HepG2 (cell line): Measurements from ENCODE around the gene LUC7L. TPM values are rescaled to one million over a fixed set of nuclear protein-coding genes. Genes with fewer than 3 reads are reported as not detected.

Experiments
- ATAC-seq: fragments of 200-7000 bp; cut with Tn5 transposase; 3 replicates; pipeline ENCODE4 v1.9.1; 2020; ENCODE audit warnings: mild to moderate bottlenecking, moderate library complexity
- BruUV-seq: library from RNA; stranded (reverse); fragments of 400-500 nt; replicated peaks from 2 replicates; lab custom pipeline; 2021; lab: Mats Ljungman, UMichigan
- CTCF ChIA-PET: fragments of 300-600 bp; formaldehyde crosslinking; extraction: SDS; loops from one replicate; lab custom pipeline; 2021; ENCODE audit warnings: low total read pairs, inconsistent platforms, low intra/inter-chr PET ratio; lab: Yijun Ruan, JAX
- POLR2A ChIA-PET: fragments of 350-600 bp; sonication (Branson Sonifier 250); formaldehyde crosslinking; loops from one replicate; lab custom pipeline; 2020; ENCODE audit warnings: antibody characterized with exemption, inconsistent platforms; lab: Yijun Ruan, JAX
- DNase-seq: peaks from one replicate; pipeline ENCODE4 v3.0.0-alpha.2; 2015; ENCODE audit warnings: low spot score
- FAIRE-seq: peaks from 3 replicates; lab custom pipeline; 2011; peaks lifted over from hg19 to GRCh38; lab: Jason Lieb, UNC
- H2AFZ ChIP-seq: one replicate; pipeline ENCODE4 v1.6.1; 2011; ENCODE audit warnings: low read length, inconsistent platforms
- H3K27ac ChIP-seq: fragments of 300-600 bp; 3 replicates; pipeline ENCODE4 v1.8.0; 2011; ENCODE audit warnings: mixed run types, mild to moderate bottlenecking, mixed read lengths, low read length, inconsistent platforms; ENCODE audit not compliant: insufficient read depth; ENCODE audit errors: extremely low read length
- H3K27me3 ChIP-seq, 2 experiments: fragments of 200-600 bp in 1 of 2; 2 replicates in 1 of 2; 3 replicates in 1 of 2; pipeline versions ENCODE4 v1.6.0 to v1.8.0; 2011; ENCODE audit warnings: low read length in 2 of 2, mild to moderate bottlenecking in 2 of 2, moderate library complexity in 2 of 2, inconsistent platforms in 1 of 2; ENCODE audit not compliant: insufficient read depth in 2 of 2, control insufficient read depth in 1 of 2
- H3K36me3 ChIP-seq, 2 experiments: fragments of 200-600 bp in 1 of 2; replicated peaks in 1 of 2; 2 replicates in 1 of 2; 3 replicates in 1 of 2; pipeline versions ENCODE4 v1.5.1 to v1.8.0; 2011; ENCODE audit warnings: low read length in 2 of 2, inconsistent platforms in 1 of 2; ENCODE audit not compliant: insufficient read depth in 2 of 2, control insufficient read depth in 1 of 2
- H3K4me1 ChIP-seq: 2 replicates; pipeline ENCODE4 v1.5.1; 2012; ENCODE audit warnings: low read length, inconsistent platforms; ENCODE audit not compliant: insufficient read depth
- H3K4me2 ChIP-seq: 2 replicates; pipeline ENCODE4 v1.6.0; 2011; ENCODE audit warnings: low read depth, low read length, inconsistent platforms
- H3K4me3 ChIP-seq, 3 experiments: fragments of 200-600 bp in 1 of 3; sonication (generic), shearing (Covaris generic) in 1 of 3; replicated peaks in 1 of 3; 2 replicates each; pipeline ENCODE4 v1.5.1; 2011 to 2016; ENCODE audit warnings: low read length in 3 of 3, inconsistent platforms in 2 of 3, low read depth in 2 of 3, mild to moderate bottlenecking in 2 of 3, control low read depth in 1 of 3, mixed read lengths in 1 of 3; ENCODE audit not compliant: insufficient read depth in 1 of 3
- H3K79me2 ChIP-seq: one replicate; pipeline ENCODE4 v1.6.1; 2011; ENCODE audit warnings: low read length, inconsistent platforms; ENCODE audit not compliant: insufficient read depth
- H3K9ac ChIP-seq: 2 replicates; pipeline ENCODE4 v1.6.0; 2011; ENCODE audit warnings: mild to moderate bottlenecking, low read depth, low read length, inconsistent platforms; ENCODE audit not compliant: insufficient read depth
- H3K9me3 ChIP-seq: 2 replicates; pipeline ENCODE4 v1.5.1; 2012; ENCODE audit warnings: mild to moderate bottlenecking, low read length
- H4K20me1 ChIP-seq: 2 replicates; pipeline ENCODE4 v1.6.0; 2011; ENCODE audit warnings: inconsistent platforms, mild to moderate bottlenecking, low read length, moderate library complexity; ENCODE audit not compliant: insufficient read depth
- AGO2 ChIP-seq: fragments of 200-400 bp; formaldehyde crosslinking; optimal IDR thresholded peaks from 2 replicates; pipeline ENCODE3; 2017; ENCODE audit warnings: mild to moderate bottlenecking, low read depth, low read length, moderate library complexity
- E2F2 ChIP-seq: sonication (generic); formaldehyde crosslinking; IDR thresholded peaks from 2 replicates; pipeline ENCODE4 v1.4.0; 2020; ENCODE audit warnings: missing genetic modification reagents, borderline replicate concordance
- ELF4 ChIP-seq: sonication (generic); formaldehyde crosslinking; IDR thresholded peaks from 2 replicates; pipeline ENCODE4 v1.5.0; 2020; ENCODE audit warnings: missing genetic modification reagents, mild to moderate bottlenecking, moderate library complexity, borderline replicate concordance
- POGZ ChIP-seq: sonication (generic); formaldehyde crosslinking; IDR thresholded peaks from 2 replicates; pipeline ENCODE4 v1.4.0; 2020; ENCODE audit warnings: mild to moderate bottlenecking, missing genetic modification reagents
- RBM22 ChIP-seq: fragments of 200-400 bp; formaldehyde crosslinking; optimal IDR thresholded peaks from 2 replicates; pipeline ENCODE3; 2017; ENCODE audit warnings: mild to moderate bottlenecking, low read length, moderate library complexity
- TRAFD1 ChIP-seq: sonication (generic); formaldehyde crosslinking; IDR thresholded peaks from 2 replicates; pipeline ENCODE4 v1.5.1; 2020; ENCODE audit warnings: missing genetic modification reagents, mild to moderate bottlenecking, borderline replicate concordance
- ZBTB34 ChIP-seq: sonication (generic); formaldehyde crosslinking; IDR thresholded peaks from 2 replicates; pipeline ENCODE4 v1.8.0; 2022; ENCODE audit warnings: mild to moderate bottlenecking, missing genetic modification reagents
- ZNF530 ChIP-seq: sonication (generic); formaldehyde crosslinking; IDR thresholded peaks from 2 replicates; pipeline ENCODE4 v1.5.0; 2020; ENCODE audit warnings: low read depth, mild to moderate bottlenecking, missing genetic modification reagents
- WGBS: methylation state at CpG from one replicate; pipeline ENCODE4 v1.1.6; 2017; ENCODE audit warnings: low lambda C conversion rate; 5-methylcytosine and 5-hydroxymethylcytosine counted together
- in situ Hi-C: cut with HindIII; loops from 2 replicates; pipeline ENCODE4 v1.10.0; 2017; ENCODE audit warnings: low pct_unique_long_range_greater_than_20kb; ENCODE audit not compliant: extremely low pct_ligation_motif_present
- intact Hi-C: fragments of 100-400 bp; cut with micrococcal nuclease; formaldehyde crosslinking; loops from one replicate; pipeline ENCODE4 v1.10.0; 2022; ENCODE audit not compliant: unreplicated experiment
- polyA plus RNA-seq, 8 experiments: library from polyadenylated mRNA; depleted of rRNA in 3 of 8; stranded (reverse) in 7 of 8; unstranded in 1 of 8; fragments of >200 nt; fragmentation: Illumina TruSeq in 4 of 8; extraction: Trizol in 4 of 8; gene quantifications; 2 replicates each; pipeline versions ENCODE4 v1.2.1 to v1.2.3, GENCODE V29; 2011 to 2016; ENCODE audit warnings: low read depth in 4 of 8, missing spikeins in 1 of 8, mixed read lengths in 1 of 8; ENCODE audit not compliant: insufficient read depth in 1 of 8
- total RNA-seq, 5 experiments: library from RNA; depleted of rRNA; stranded (reverse); fragments of >200 nt; fragmentation: Illumina TruSeq; extraction: Trizol; gene quantifications; 2 replicates each; pipeline ENCODE4 v1.2.3, GENCODE V29; 2016; ENCODE audit warnings: low read depth in 1 of 5

LUC7L gene
- total and polyA plus RNA-seq, 2 of the 13 experiments (the other 11 are each of a cell fraction or from before 2014, with no cell fraction given): 48.7 to 56.9 TPM

GRCh38 chr16:185213-185612, 44.0 kb downstream of the LUC7L start (continued):
- TF ChIP-seq TRAFD1 (CRISPR knock-in tag): no peak

- POLR2A ChIA-PET: no interaction called here
- BruUV-seq: no TSS peak
- DNase-seq: no peak
- peak; percentile 67 for TF ChIP-seq AGO2
- peak; percentile 36 for TF ChIP-seq RBM22
- no peak for TF ChIP-seq POGZ
- no peak for TF ChIP-seq E2F2
- TF ChIP-seq ZNF530 (CRISPR knock-in tag): no peak
- no peak for TF ChIP-seq ELF4 (CRISPR knock-in tag)
- TF ChIP-seq ZBTB34 (CRISPR knock-in tag): no peak
- intact Hi-C loops (no loop called here), in situ Hi-C loops (loop anchor here (5.0 kb wide), 1 partner anchor 76 kb away; no protein-coding TSS in a partner anchor)
- H3K4me1 ChIP-seq: peaks cover 23% of the 10 kb centered on the region
- H3K9ac ChIP-seq: no peak overlapping the region
- H3K4me3 ChIP-seq: no peak overlapping the region
- H3K36me3 ChIP-seq: peaks cover 3 to 4% of the 10 kb centered on the region in 2 experiments; a peak in 2 of 5 replicates
- FAIRE-seq: no peak
- no peaks in the 10 kb centered on the region for H3K9me3 ChIP-seq
- H2AFZ ChIP-seq: no peak overlapping the region
- H3K79me2 ChIP-seq: no peaks in the 10 kb centered on the region
- H3K27me3 ChIP-seq: peaks cover 0 to 3% of the 10 kb centered on the region in 2 experiments; a peak in 2 of 5 replicates
- no peak overlapping the region for H3K4me2 ChIP-seq
- CTCF ChIA-PET: no interaction called here
- WGBS: 93% methylated on average over 6 of the region's 7 CpGs
- no peak for ATAC-seq
- H3K27ac ChIP-seq: no peak overlapping the region
- 0 out of 2 replicates have a peak, but pooled peaks cover 1% of the 10 kb centered on the region for H4K20me1 ChIP-seq
Measured at GRCh38 chr16:183005-183404, 46.2 kb downstream of the LUC7L start.
